ENCODE results near the gene IRF5.
A peak's percentile ranks its signal among the peaks of the same experiment; 100 is the strongest.

IRF5 gene

GRCh38 chr7:128937647-128938543 is at the start of gene IRF5:
IRF5 (plus strand) TSS chr7:128937927; CDS start chr7:128942082, 4,155 bp downstream.
- 0 out of 2 replicates have a peak, but pooled peaks have one; percentile 12 for TF ChIP-seq CTCF (IDR thresholded peaks at IDR 0.05)
- no peak for TF ChIP-seq ZFX (IDR thresholded peaks at IDR 0.05; ENCODE audit: borderline replicate concordance)
- peak within 1 kb of the TSS; percentile 56 for H3K27ac ChIP-seq

- no peak for TF ChIP-seq CTCF (IDR thresholded peaks at IDR 0.05)
- TF ChIP-seq ZFX (IDR thresholded peaks at IDR 0.05; ENCODE audit: borderline replicate concordance): no peak
- H3K27ac ChIP-seq: no peak overlapping the region
Measured at GRCh38 chr7:128888039-128888755, 49.5 kb upstream of the IRF5 start.

- no peak overlapping the region for H3K27ac ChIP-seq
- TF ChIP-seq CTCF (IDR thresholded peaks at IDR 0.05) (no peak), ZFX (IDR thresholded peaks at IDR 0.05; ENCODE audit: borderline replicate concordance) (no peak)
Measured at GRCh38 chr7:128888756-128889095, 49.0 kb upstream of the IRF5 start.

GRCh38 chr7:128889121-128889520 is 48.6 kb upstream of the IRF5 start:
- TF ChIP-seq ZFX (IDR thresholded peaks at IDR 0.05; ENCODE audit: borderline replicate concordance): no peak
- TF ChIP-seq CTCF (IDR thresholded peaks at IDR 0.05): no peak
- no peak overlapping the region; the same call in 1 of the 2 replicates for H3K27ac ChIP-seq

GRCh38 chr7:128890306-128891109 is 47.2 kb upstream of the IRF5 start:
- no peak overlapping the region for H3K27ac ChIP-seq
- no peak for TF ChIP-seq ZFX (IDR thresholded peaks at IDR 0.05; ENCODE audit: borderline replicate concordance)
- no peak for TF ChIP-seq CTCF (IDR thresholded peaks at IDR 0.05)

GRCh38 chr7:128891110-128891941 is 46.4 kb upstream of the IRF5 start:
- H3K27ac ChIP-seq: no peak overlapping the region

More at GRCh38 chr7:128891110-128891941, 46.4 kb upstream of the IRF5 start:
- TF ChIP-seq ZFX (IDR thresholded peaks at IDR 0.05; ENCODE audit: borderline replicate concordance): no peak
- peak; percentile 46 for TF ChIP-seq CTCF (IDR thresholded peaks at IDR 0.05)

Data from 22Rv1 (cell line).